Endometrial microvascular endothelial cells (primary cell): ENCODE results near the gene RANBP9. TPM values are rescaled to one million over a fixed set of nuclear protein-coding genes. Genes with fewer than 3 reads are reported as not detected.

Source experiments
- in situ Hi-C: cut with HindIII; loops from 2 replicates; pipeline ENCODE4 v1.10.0; 2017; ENCODE audit warnings: low sequenced_read_pairs, low pct_unique_long_range_greater_than_20kb; ENCODE audit errors: inconsistent ontology term
- total RNA-seq: library from RNA; depleted of rRNA; stranded (reverse); fragments of >200 nt; gene quantifications from one replicate; pipeline ENCODE4 v1.2.3, GENCODE V29; 2015; ENCODE audit errors: inconsistent ontology term

RANBP9 gene
- total RNA-seq, result 26.0 TPM

- in situ Hi-C loops, result no loop called here
Observed at GRCh38 chr6:13711733-13712598, at the start of gene RANBP9. Gene RANBP9 (minus strand): TSS chr6:13711835. CDS start chr6:13711505, 330 bp downstream.

GRCh38 chr6:13760307-13761304 is 49.0 kb upstream of the RANBP9 start:
- in situ Hi-C loops, result no loop called here

- in situ Hi-C loops, result no loop called here
Observed at GRCh38 chr6:13759025-13759424, 47.4 kb upstream of the RANBP9 start.

GRCh38 chr6:13754644-13755043 is 43.0 kb upstream of the RANBP9 start:
- in situ Hi-C loops, result no loop called here

DNA sequence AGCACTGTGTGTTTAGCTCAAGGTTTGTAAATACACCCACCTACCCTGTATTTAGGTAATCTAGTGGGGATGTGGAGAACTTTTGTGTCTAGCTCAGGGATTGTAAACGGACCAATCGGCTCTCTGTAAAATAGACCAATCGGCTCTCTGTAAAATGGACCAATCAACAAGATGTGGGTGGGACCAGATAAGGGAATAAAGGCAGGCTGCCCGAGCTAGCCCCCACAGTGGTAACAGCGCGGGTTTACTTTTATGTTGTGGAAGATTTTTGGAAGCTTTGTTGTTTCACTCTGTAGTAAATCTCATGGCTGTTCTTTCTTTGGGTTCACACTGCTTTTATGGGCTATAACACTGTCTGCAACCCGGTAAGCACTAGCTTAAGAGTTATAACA is 32.1 kb upstream of the RANBP9 start:
- in situ Hi-C loops, result no loop called here

- in situ Hi-C loops, result no loop called here
Observed at GRCh38 chr6:13742961-13743735, 31.5 kb upstream of the RANBP9 start.

DNA sequence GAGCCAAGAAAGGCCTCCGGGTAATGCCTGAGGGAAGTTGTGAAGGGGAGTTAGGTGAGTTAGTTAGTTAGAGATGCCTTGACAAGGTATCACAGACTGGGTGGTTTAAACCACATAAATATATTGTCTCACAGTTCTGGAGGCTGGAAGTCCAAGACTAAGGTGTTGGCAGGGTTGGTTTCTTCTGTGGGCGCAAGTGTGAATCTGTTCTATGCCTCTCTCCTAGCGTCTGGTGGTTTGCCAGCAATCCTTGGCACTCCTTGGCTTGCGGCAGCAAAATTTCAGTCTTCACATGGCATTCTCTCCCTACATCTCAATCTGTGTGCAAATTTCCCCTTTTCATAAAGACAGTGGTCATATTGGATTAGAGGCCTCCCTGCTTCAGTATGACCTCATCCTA is 29.7 kb upstream of the RANBP9 start:
- in situ Hi-C loops, result no loop called here

GRCh38 chr6:13735031-13735430 is 23.4 kb upstream of the RANBP9 start:
- in situ Hi-C loops, result no loop called here

DNA sequence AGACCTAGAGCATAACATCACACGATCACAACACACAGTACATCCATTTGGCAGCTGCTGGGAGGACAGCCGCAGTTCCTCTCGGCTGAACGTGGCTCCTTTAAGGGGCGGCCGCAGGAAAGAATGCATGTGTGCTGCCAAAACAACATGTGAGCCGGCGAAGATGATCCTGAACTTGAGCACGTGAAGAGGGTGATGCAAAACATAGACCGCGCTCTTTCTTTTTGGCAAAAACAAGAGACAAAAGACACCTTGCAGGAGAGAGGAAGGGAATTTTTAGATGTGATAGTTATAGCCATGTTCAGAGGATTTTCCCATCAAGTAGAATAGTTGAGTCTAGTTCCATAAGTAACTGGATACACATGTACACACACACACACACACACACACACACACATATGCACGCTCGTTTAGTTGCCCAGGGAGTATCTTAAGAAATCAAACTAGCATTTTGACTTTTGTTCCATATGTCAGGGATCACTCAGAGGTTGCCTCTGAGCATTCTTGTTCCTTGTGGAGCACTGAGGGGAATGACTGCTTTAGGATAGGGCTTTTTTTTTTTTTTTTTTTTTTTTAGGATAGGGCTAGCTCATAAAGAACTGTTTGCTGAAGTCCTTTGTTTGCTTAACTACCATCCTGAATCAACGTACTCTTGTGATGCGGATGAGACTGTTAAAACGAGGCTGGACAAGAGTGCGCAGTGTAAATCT is 21.7 kb upstream of the RANBP9 start:
- in situ Hi-C loops, result no loop called here

DNA sequence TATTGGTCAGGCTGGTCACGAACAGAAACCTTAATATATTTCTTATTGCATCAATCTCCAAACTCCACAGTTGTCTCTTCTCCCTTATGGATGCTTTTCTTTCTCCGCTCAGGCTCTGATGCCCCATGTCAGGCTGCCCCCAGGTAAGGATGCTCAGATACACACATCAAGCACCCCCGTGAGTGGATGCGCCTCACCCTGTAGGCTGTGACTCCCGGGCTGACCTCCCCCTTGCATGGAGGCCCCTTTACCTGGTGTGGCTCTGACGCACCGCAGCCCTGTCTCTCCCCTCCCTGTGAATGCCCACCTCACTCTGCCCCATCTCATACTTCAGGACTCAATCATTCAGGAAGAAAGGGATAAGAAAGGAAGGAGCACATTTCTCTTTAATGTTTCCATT is 19.1 kb upstream of the RANBP9 start:
- in situ Hi-C loops, result no loop called here

DNA sequence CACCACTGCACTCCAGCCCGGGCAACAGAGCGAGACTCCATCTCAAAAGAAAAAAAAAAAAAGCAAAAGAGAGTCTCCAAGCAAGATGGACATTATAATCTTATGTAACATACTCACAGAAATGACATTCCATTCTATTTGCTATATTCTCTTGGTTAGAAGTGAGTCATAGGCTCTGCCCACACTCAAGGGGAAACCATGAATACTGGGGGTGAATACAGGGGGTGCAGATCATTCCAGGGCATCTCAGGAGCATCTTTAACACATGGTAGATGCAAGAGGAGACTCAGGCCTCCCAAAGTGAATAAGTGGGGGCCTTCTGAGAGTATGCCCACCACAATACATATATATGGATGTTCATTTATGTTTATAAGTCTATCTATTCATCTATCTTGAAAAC is 18.3 kb upstream of the RANBP9 start:
- in situ Hi-C loops, result no loop called here

DNA sequence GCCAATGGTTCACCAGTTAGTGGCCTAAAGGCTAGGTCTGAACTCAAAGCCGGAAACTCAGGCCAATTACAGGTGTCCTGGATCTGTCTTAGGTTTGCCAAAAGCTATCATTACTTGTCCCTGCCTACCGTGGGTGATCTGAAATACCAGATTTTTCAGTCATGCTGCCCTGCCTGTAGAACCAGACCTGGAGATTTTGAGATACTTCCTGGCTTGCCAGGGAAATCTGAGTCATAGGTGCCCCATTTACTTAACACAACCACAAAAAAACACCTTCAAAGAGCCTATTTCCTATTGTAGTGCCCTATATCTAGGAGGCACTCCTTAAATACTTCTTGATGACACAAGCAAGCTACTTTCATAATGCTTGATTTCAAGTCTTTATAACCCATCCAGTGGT is 13.9 kb upstream of the RANBP9 start:
- in situ Hi-C loops, result no loop called here

- in situ Hi-C loops, result no loop called here
Observed at GRCh38 chr6:13725052-13725451, 13.4 kb upstream of the RANBP9 start.

- in situ Hi-C loops, result no loop called here
Observed at GRCh38 chr6:13724182-13724581, 12.5 kb upstream of the RANBP9 start.

DNA sequence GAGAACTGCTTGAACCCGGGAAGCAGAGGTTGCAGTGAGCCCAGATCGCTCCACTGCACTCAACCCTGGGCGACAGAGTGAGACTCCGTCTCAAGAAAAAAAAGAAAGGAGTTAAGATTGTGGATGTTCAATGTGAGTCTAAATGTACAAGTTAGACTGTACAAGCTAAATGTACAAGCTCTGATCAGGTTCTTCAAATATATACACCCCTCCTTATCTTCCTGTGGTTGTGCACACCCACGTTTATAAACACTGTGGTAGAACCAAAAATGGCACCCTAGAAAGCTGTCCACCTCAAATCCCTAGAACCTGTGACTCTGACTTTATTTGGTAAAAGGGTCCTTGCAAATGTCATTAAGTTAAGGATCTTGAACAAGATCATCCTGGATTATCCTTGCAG is 11.2 kb upstream of the RANBP9 start:
- in situ Hi-C loops, result no loop called here

- in situ Hi-C loops, result no loop called here
Observed at GRCh38 chr6:13718123-13718458, 6.5 kb upstream of the RANBP9 start.

DNA sequence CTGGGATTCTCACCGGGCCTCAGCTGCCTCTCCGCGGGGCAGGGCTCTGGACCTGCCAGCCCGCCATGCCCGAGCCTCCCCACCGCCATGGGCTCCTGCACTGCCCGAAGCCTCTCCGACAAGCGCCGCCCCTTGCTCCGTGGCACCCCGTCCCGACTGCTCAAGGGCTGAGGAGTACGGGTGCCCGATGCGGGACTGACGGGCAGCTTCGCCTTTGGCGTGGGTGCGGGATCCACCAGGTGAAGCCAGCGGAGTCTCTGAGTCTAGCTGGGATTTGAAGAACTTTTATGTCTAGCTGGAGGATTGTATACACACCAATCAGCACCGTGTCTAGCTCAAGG is 5.3 kb upstream of the RANBP9 start:
- in situ Hi-C loops, result no loop called here

GRCh38 chr6:13716225-13716954 is 4.8 kb upstream of the RANBP9 start:
- in situ Hi-C loops, result no loop called here
